NT2/D1 (cell line): ENCODE results near the gene NRL.

Experiments
- YY1 ChIP-seq: IDR thresholded peaks from 2 replicates; pipeline ENCODE4 v1.6.1; 2011; ENCODE audit not compliant: insufficient read length, insufficient read depth
- ZNF274 ChIP-seq: IDR thresholded peaks from 2 replicates; pipeline ENCODE4 v1.6.1; 2011; ENCODE audit warnings: mild to moderate bottlenecking, low read depth, low read length

DNA sequence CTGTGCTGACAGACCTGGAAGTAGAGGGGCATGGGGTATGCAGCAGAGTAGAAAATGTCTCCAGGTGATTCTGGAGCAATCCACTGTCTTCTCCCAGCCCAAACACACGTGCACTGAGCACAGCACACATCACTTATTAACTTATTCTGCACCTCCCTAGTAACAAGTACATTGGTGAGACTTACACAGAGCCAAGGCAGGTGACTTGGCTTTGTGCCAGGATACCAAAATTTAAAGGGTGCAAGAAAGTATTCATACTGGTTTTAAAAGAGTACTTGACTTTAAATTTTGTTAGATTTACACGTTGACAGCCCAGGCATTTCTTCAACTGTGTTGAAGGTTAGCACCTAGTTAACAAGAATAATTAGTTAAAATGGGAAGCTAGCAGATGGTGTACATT is 74.1 kb downstream of the NRL start:
- TF ChIP-seq YY1 (no peak), ZNF274 (no peak)
